Esophagus (tissue), 2 donors: ENCODE data around the gene ZNF444. TPM values are rescaled to one million over a fixed set of nuclear protein-coding genes. Genes with fewer than 3 reads are reported as not detected.

Source experiments
- H3K27ac ChIP-seq, 2 donors: one replicate each; pipeline ENCODE4 v1.5.1; 2013; ENCODE audit warnings: low read depth in 2 of 2, mild to moderate bottlenecking in 2 of 2, inconsistent platforms in 1 of 2, low read length in 1 of 2, moderate library complexity in 1 of 2
- H3K27me3 ChIP-seq, 2 donors: one replicate each; pipeline ENCODE4 v1.6.1; 2013; ENCODE audit warnings: low read length in 2 of 2, control low read depth in 1 of 2, mild to moderate bottlenecking in 1 of 2; ENCODE audit not compliant: insufficient read depth in 2 of 2, control insufficient read depth in 1 of 2
- H3K36me3 ChIP-seq, 2 donors: one replicate each; pipeline ENCODE4 v1.6.1; 2013; ENCODE audit warnings: low read length in 1 of 2; ENCODE audit not compliant: control insufficient read depth in 2 of 2, insufficient read depth in 2 of 2
- H3K4me1 ChIP-seq, 2 donors: one replicate each; pipeline ENCODE4 v1.6.1; 2013; ENCODE audit warnings: low read length in 1 of 2; ENCODE audit not compliant: control insufficient read depth in 2 of 2, insufficient read depth in 2 of 2
- H3K4me3 ChIP-seq, 2 donors: one replicate each; pipeline ENCODE4 v1.5.1; 2013; ENCODE audit warnings: low read length in 2 of 2, mild to moderate bottlenecking in 2 of 2, low read depth in 1 of 2, moderate library complexity in 1 of 2
- H3K9me3 ChIP-seq, 2 donors: one replicate each; pipeline ENCODE4 v1.6.1; 2013; ENCODE audit warnings: mild to moderate bottlenecking in 2 of 2, low read depth in 1 of 2, low read length in 1 of 2, moderate library complexity in 1 of 2; ENCODE audit not compliant: control insufficient read depth in 2 of 2, insufficient read depth in 1 of 2
- WGBS, 2 donors: extraction: QIAGEN DNeasy Blood & Tissue Kit; methylation state at CpG; one replicate each; pipeline ENCODE4 v1.1.7; 2013; 5-methylcytosine and 5-hydroxymethylcytosine counted together
- polyA plus RNA-seq, 2 donors: library from polyadenylated mRNA; stranded (reverse); fragments of 200-250 nt; gene quantifications; one replicate each; pipeline ENCODE4 v1.2.3, GENCODE V29; 2013
- donor health status: healthy with polysubstance abuse.
- donor health status: Bipolar disorder and iron deficiency.

ZNF444 gene
- polyA plus RNA-seq, 2 donors: 12.9 to 16.0 TPM

- 83 to 86% methylated on average over 27 of the region's 27 CpGs for WGBS, 2 donors
- Histone ChIP-seq H3K4me1 (peaks cover 16 to 30% of the 10 kb centered on the region in 2 donors), H3K36me3 (peaks cover 0 to 17% of the 10 kb centered on the region in 2 donors), H3K9me3 (no peaks in the 10 kb centered on the region), H3K4me3 (no peak overlapping the region), H3K27me3 (no peaks in the 10 kb centered on the region), H3K27ac (peak overlapping the region in 1 of 2 donors; percentile 1)
Observed at GRCh38 chr19:56106397-56106849, 34.7 kb upstream of the ZNF444 start.

- WGBS, 2 donors: 84 to 88% methylated on average over 11 of the region's 11 CpGs
- no peak overlapping the region for H3K4me3 ChIP-seq
- H3K4me1 ChIP-seq: peaks cover 16 to 30% of the 10 kb centered on the region in 2 donors
- no peaks in the 10 kb centered on the region for H3K9me3 ChIP-seq
- peaks cover 0 to 17% of the 10 kb centered on the region in 2 donors for H3K36me3 ChIP-seq
- H3K27ac ChIP-seq: peak overlapping the region in 1 of 2 donors; percentile 1
- no peaks in the 10 kb centered on the region for H3K27me3 ChIP-seq
Observed at GRCh38 chr19:56106993-56107392, 34.1 kb upstream of the ZNF444 start.

- Histone ChIP-seq H3K27me3 (no peaks in the 10 kb centered on the region), H3K9me3 (no peaks in the 10 kb centered on the region), H3K4me3 (no peak overlapping the region), H3K27ac (peak overlapping the region; percentile 38 to 80), H3K4me1 (peaks cover 16 to 35% of the 10 kb centered on the region in 2 donors), H3K36me3 (peaks cover 0 to 12% of the 10 kb centered on the region in 2 donors)
- 66 to 67% methylated on average over 25 to 27 of the region's 27 CpGs for WGBS, 2 donors
Observed at GRCh38 chr19:56107626-56108351, 33.3 kb upstream of the ZNF444 start.

GRCh38 chr19:56108447-56109195, 32.5 kb upstream of the ZNF444 start:
- H3K4me3 ChIP-seq: no peak overlapping the region
- H3K36me3 ChIP-seq: peaks cover 0 to 6% of the 10 kb centered on the region in 2 donors
- peak overlapping the region; percentile 6 to 80 for H3K27ac ChIP-seq
- WGBS, 2 donors: 27 to 28% methylated on average over 24 of the region's 24 CpGs
- H3K4me1 ChIP-seq: peaks cover 19 to 42% of the 10 kb centered on the region in 2 donors
- no peaks in the 10 kb centered on the region for H3K9me3 ChIP-seq
- H3K27me3 ChIP-seq: no peaks in the 10 kb centered on the region

GRCh38 chr19:56109226-56109625, 31.9 kb upstream of the ZNF444 start:
- H3K27me3 ChIP-seq: no peaks in the 10 kb centered on the region
- H3K27ac ChIP-seq: peak overlapping the region in 1 of 2 donors; percentile 80
- H3K36me3 ChIP-seq: peaks cover 0 to 6% of the 10 kb centered on the region in 2 donors
- WGBS, 2 donors: 37 to 42% methylated on average over 13 of the region's 13 CpGs
- H3K9me3 ChIP-seq: no peaks in the 10 kb centered on the region
- peaks cover 19 to 42% of the 10 kb centered on the region in 2 donors for H3K4me1 ChIP-seq
- no peak overlapping the region for H3K4me3 ChIP-seq

GRCh38 chr19:56110515-56111448, 30.3 kb upstream of the ZNF444 start:
- no peak overlapping the region for H3K4me3 ChIP-seq
- no peaks in the 10 kb centered on the region for H3K9me3 ChIP-seq
- WGBS, 2 donors: 38 to 51% methylated on average over 12 of the region's 12 CpGs
- peaks cover 0 to 6% of the 10 kb centered on the region in 2 donors for H3K36me3 ChIP-seq
- H3K27me3 ChIP-seq: no peaks in the 10 kb centered on the region
- H3K4me1 ChIP-seq: peaks cover 22 to 44% of the 10 kb centered on the region in 2 donors
- peak overlapping the region; percentile 37 to 42 for H3K27ac ChIP-seq

GRCh38 chr19:56111601-56112312, 29.3 kb upstream of the ZNF444 start:
- H3K4me1 ChIP-seq: peaks cover 16 to 42% of the 10 kb centered on the region in 2 donors
- peaks cover 0 to 2% of the 10 kb centered on the region in 2 donors for H3K36me3 ChIP-seq
- no peaks in the 10 kb centered on the region for H3K9me3 ChIP-seq
- H3K27ac ChIP-seq: peak overlapping the region; percentile 37 to 42
- no peak overlapping the region for H3K4me3 ChIP-seq
- 50 to 54% methylated on average over 24 of the region's 24 CpGs for WGBS, 2 donors
- no peaks in the 10 kb centered on the region for H3K27me3 ChIP-seq

GRCh38 chr19:56112313-56112709, 28.8 kb upstream of the ZNF444 start:
- Histone ChIP-seq H3K4me3 (no peak overlapping the region), H3K27ac (peak overlapping the region in 1 of 2 donors; percentile 26), H3K27me3 (no peaks in the 10 kb centered on the region), H3K4me1 (peaks cover 16 to 44% of the 10 kb centered on the region in 2 donors), H3K36me3 (peaks cover 0 to 2% of the 10 kb centered on the region in 2 donors), H3K9me3 (no peaks in the 10 kb centered on the region)
- 43 to 44% methylated on average over 10 of the region's 10 CpGs for WGBS, 2 donors
